Memory B cell (primary cell): ENCODE results near the gene ERBB3.
"Not testable (repeated sequence)": the region's sequence is repeated elsewhere in the genome, so short reads cannot be mapped to it uniquely, and the experiment has no call there.

ENCODE experiments used
- ATAC-seq: fragments of 150-1000 bp; cut with Tn5 transposase; 2 replicates; pipeline ENCODE4 v1.10.0; 2021; ENCODE audit warnings: low read depth, mild to moderate bottlenecking, moderate library complexity
- DNase-seq, 2 donors: peaks; one replicate each; pipeline ENCODE4 v3.0.0; 2022; ENCODE audit warnings: low spot score in 2 of 2
- H3K27ac Mint-ChIP-seq: one replicate; pipeline ENCODE4 v1.8.0; 2022; ENCODE audit warnings: mild to moderate bottlenecking, moderate library complexity, mixed read lengths
- H3K27me3 Mint-ChIP-seq: one replicate; pipeline ENCODE4 v1.8.0; 2022; ENCODE audit warnings: mixed read lengths
- H3K36me3 Mint-ChIP-seq: one replicate; pipeline ENCODE4 v1.8.0; 2022; ENCODE audit warnings: mild to moderate bottlenecking, mixed read lengths
- H3K4me1 Mint-ChIP-seq: one replicate; pipeline ENCODE4 v1.8.0; 2022; ENCODE audit warnings: mixed read lengths
- H3K4me3 Mint-ChIP-seq: one replicate; pipeline ENCODE4 v1.8.0; 2022; ENCODE audit warnings: mild to moderate bottlenecking, moderate library complexity, mixed read lengths
- H3K9me3 Mint-ChIP-seq: one replicate; pipeline ENCODE4 v1.8.0; 2022; ENCODE audit warnings: mixed read lengths

Gene ERBB3

DNA sequence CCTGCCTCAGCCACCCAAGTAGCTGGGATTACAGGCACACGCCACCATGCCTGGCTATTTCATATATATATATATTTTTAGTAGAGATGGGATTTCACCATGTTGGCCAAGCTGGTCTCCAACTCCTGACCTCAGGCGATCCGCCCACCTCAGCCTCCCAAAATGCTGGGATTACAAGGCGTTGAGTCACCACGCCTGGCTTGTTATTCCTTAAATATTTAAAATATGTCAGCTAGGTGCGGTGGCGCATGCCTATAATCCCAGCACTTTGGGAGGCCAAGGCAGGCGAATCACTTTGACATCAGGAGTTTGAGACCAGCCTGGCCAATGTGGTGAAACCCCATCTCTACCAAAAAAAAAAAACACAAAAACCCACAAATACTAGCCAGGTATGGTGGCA is 20.0 kb upstream of the ERBB3 start:
- not testable (repeated sequence) for H3K27me3 Mint-ChIP-seq, H3K4me3 Mint-ChIP-seq, H3K4me1 Mint-ChIP-seq, H3K9me3 Mint-ChIP-seq, DNase-seq, H3K36me3 Mint-ChIP-seq, H3K27ac Mint-ChIP-seq, ATAC-seq

DNA sequence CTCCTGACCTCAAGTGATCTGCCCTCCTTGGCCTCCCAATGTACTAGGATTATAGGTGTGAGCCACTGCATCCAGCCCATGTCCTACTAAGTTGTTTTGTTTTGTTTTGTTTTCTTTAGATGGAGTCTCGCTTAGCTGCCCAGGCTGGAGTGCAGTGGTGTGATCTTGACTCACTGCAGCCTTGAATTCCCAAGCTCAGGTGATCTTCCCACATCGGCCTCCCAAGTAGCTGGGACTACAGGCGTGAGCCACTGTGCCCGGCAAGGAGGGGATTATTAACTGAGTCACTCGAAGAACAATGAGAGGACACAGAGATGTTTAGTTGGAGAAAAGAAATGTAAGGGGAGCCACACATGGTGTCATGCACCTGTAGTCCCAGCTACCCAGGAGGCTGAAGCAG is 18.0 kb upstream of the ERBB3 start:
- Mint-ChIP-seq H3K27ac (no peak overlapping the region), H3K4me3 (no peak overlapping the region), H3K27me3 (no peaks in the 10 kb centered on the region), H3K9me3 (peaks cover 2% of the 10 kb centered on the region), H3K4me1 (no peaks in the 10 kb centered on the region), H3K36me3 (peaks cover 2% of the 10 kb centered on the region)
- DNase-seq: no peak
- ATAC-seq: no peak

DNA sequence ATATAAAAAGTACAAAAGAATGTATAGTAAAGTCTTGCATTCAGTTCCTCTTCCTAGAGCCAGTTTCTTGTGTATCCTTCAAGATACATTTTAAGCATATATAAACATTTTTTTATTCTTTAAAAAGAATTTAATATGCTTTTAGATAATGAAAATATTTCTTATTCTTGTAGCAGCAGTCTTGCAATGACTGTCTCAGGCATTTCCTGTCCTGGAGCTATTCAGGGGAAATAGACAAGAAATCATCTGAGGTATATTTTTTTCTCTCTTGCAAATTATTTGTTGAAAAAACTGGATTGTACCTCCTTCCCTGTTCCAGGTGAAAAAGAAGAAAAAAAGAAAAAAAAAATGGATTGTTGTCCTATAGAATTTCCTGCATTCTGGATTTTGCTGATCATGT is 17.0 kb upstream of the ERBB3 start:
- no peaks in the 10 kb centered on the region for H3K27me3 Mint-ChIP-seq
- no peak overlapping the region for H3K4me3 Mint-ChIP-seq
- H3K27ac Mint-ChIP-seq: no peak overlapping the region
- ATAC-seq (no peak), DNase-seq (no peak)
- peaks cover under 1% of the 10 kb centered on the region for H3K36me3 Mint-ChIP-seq
- H3K9me3 Mint-ChIP-seq: peaks cover 2% of the 10 kb centered on the region
- H3K4me1 Mint-ChIP-seq: no peaks in the 10 kb centered on the region

DNA sequence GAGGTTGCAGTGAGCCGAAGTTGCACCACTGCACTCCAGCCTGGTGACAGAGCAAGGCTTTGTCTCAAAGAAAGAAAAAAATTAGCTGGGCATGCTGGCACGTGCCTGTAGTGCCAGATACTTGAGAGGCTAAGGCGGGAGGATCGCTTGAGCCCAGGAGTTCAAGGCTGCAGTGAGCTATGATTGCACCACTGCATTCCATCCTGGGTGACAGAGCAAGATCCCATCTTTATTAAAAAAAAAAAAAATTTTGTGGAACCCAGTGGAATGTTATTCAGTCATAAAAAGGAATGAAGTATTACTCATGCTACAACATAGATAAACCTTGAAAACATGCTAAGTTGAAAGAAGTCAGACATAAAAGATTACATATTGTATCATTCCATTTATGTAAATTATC is 8.3 kb upstream of the ERBB3 start:
- no peak for DNase-seq
- Mint-ChIP-seq H3K9me3 (no peaks in the 10 kb centered on the region), H3K4me1 (no peaks in the 10 kb centered on the region), H3K36me3 (no peaks in the 10 kb centered on the region), H3K27ac (no peak overlapping the region), H3K4me3 (no peak overlapping the region), H3K27me3 (peaks cover 2% of the 10 kb centered on the region)
- no peak for ATAC-seq

DNA sequence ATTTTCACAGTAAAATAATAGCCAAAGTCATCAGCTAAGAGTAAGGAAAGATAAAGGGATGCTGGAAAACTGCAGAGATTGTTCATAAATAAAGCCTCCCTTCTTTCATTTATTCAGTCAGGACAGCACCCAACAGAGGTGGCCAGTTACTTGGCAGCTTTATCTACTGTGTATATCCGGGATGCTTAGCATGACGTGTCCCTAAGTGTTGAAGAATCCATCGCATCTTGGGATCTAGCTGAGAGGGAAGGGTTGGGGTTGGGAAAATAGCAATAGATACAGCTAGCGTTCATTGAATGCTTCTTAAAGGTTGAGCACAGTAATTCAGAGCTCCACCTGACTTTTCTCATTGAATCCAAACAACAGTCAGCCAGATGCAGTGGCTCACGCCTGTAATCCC is 5.6 kb upstream of the ERBB3 start:
- Mint-ChIP-seq H3K27me3 (peaks cover 2% of the 10 kb centered on the region), H3K4me3 (no peak overlapping the region), H3K9me3 (no peaks in the 10 kb centered on the region), H3K36me3 (no peaks in the 10 kb centered on the region), H3K4me1 (no peaks in the 10 kb centered on the region), H3K27ac (no peak overlapping the region)
- DNase-seq: no peak
- no peak for ATAC-seq

DNA sequence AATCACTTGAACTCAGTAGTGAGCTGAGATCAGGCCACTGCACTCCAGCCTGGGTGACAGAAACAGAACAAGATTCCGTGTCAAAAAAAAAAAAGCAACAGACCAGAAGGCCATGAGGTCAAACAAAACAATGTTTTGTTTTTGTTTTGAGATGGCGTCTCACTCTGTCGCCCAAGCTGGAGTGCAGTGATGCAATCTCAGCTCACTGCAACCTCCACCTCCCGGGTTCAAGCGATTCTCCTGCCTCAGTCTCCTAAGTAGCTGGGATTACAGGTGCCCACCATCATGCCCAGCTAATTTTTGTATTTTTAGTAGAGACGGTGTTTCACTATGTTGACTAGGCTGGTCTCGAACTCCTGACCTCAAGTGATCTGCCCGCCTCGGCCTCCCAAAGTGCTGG is 2.0 kb upstream of the ERBB3 start:
- H3K4me3 Mint-ChIP-seq: peak overlapping the region; percentile 37
- H3K27ac Mint-ChIP-seq, ATAC-seq, H3K36me3 Mint-ChIP-seq, DNase-seq, H3K9me3 Mint-ChIP-seq, H3K4me1 Mint-ChIP-seq, H3K27me3 Mint-ChIP-seq: not testable (repeated sequence)

DNA sequence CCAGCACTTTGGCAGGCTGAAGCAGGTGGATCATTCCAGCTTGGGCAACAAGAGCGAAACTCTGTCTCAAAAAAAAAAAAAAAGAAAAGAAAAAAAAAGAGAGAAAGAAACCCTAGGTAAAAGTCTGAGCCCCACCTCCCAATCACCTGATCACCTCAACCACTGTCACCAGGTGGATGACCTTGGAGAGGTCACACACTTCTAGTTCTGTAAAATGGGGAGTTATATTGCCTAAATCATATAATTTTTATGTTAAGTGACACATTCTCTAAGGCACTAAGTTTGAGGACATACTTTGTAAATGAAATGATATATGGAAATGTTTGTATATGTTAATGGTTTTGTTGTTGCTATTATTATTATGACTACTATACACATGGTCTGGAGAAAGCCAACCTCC is 1.5 kb upstream of the ERBB3 start:
- ATAC-seq (no peak), DNase-seq (no peak)
- H3K4me3 Mint-ChIP-seq: peak overlapping the region; percentile 83
- no peaks in the 10 kb centered on the region for H3K36me3 Mint-ChIP-seq
- no peaks in the 10 kb centered on the region for H3K9me3 Mint-ChIP-seq
- H3K27me3 Mint-ChIP-seq: peaks cover 3% of the 10 kb centered on the region
- no peaks in the 10 kb centered on the region for H3K4me1 Mint-ChIP-seq
- H3K27ac Mint-ChIP-seq: no peak overlapping the region

DNA sequence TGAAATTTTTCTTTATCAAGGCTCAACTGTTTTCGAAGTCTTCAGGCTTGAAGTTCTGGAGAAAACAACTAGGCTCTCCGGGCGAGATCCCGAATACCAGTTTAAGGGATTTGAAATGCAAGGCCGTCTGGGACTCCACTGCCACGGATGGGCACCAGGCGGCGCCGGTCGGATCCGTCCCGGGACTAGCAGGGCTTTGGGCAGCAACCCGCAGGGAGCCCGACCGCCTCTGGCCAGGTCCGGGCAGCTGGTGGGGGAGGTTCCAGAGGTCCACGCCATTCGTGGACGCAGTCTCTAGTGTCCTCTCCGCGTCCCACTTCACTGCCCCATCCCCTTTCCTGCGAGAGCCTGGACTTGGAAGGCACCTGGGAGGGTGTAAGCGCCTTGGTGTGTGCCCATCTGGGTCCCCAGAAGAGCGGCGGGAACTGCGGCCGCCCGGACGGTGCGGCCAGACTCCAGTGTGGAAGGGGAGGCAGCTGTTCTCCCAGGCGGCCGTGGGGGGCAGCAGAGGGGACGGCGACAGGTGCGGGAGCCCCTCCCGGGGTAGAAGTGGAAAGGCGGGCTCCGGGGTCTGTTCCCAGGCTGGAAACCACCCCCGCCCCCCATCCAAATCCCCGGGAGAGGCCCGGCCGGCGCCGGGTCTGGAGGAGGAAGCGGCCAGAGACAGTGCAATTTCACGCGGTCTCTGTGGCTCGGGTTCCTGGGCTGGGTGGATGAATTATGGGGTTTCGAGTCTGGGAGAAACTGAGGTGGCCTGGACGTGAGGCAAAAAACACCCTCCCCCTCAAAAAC is 838 bp upstream of the ERBB3 start:
- Mint-ChIP-seq H3K4me1 (no peaks in the 10 kb centered on the region), H3K9me3 (no peaks in the 10 kb centered on the region), H3K27ac (no peak overlapping the region), H3K36me3 (no peaks in the 10 kb centered on the region), H3K4me3 (peak overlapping the region; percentile 83), H3K27me3 (peaks cover 6% of the 10 kb centered on the region)
- peak; percentile 80 for ATAC-seq
- DNase-seq: peak; percentile 44 to 61

DNA sequence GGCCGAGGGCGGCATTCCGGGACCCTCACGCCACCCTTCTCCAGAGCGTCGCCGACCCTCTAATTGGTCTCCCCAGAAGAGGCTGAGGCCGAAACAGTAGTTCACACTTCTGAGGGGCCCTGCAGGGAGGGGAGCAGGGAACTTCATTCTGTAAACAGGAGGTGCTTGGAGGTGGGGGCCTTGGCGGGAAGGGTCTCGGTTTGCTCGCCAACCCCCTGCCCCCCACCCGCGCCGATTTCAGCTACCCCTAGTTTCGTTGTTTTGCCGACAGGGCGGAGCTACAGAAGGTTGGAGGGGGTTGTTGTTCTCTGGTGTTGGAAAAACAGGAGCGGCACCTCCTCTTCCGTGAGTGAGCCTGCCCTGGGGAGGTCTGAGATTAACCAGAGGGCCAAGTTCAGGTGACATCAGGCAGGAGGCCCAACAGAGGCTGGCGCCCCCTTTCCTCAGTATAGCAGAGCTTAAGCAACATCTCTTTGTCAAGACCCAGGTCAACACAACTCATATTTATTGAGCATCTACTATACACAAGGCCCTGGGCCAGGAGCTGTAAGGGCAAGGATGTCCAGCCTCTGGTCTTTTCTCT is 682 bp downstream of the ERBB3 start:
- H3K36me3 Mint-ChIP-seq: no peaks in the 10 kb centered on the region
- peaks cover 6% of the 10 kb centered on the region for H3K27me3 Mint-ChIP-seq
- H3K27ac Mint-ChIP-seq: no peak overlapping the region
- no peaks in the 10 kb centered on the region for H3K9me3 Mint-ChIP-seq
- no peaks in the 10 kb centered on the region for H3K4me1 Mint-ChIP-seq
- no peak for DNase-seq
- no peak for ATAC-seq
- peak overlapping the region; percentile 83 for H3K4me3 Mint-ChIP-seq

DNA sequence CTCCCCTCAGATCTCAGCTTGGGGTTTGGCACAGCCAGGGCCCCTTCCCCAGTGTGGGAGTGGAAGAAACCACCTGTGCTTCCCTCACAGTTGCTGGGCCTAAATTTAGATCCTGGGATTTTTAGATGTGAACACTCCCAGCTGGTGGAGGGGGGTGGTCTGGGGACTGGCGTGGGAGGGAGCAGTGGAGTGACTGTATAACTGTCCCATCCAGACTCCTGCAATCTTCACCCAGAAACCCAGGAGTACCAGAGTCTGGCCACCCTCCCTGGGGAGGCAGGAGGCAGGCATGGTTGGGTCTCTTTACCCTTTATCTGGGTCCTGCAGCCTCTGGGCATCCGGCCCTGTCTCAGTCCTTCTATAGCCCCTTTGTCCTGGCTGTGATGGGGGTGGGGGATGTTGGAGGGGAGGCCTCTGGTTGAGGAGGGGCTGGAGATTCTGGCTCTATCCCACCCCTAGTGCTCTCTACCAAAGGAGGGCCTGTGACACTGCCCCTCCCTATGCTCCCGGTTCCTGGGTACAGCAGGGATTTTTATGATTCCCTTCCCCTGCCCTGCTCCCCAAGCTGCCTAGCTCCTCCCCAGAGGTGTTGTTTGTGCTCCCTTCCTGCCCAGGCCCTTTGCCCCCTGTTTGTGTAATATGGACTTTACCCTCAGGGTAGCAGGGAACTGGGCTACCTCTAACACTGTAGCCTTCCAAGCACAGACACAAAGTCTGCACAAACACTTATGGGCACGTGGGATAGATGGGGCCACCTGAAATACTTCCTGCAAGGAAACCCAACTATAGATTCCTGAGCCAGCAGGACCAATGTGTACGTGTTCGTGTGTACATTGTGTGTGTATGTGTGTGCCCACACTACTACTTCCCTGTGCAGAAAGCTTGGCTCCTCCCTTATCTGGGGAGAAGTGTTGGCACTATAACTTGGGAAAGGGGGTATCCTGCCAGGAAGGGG is 1.7 kb downstream of the ERBB3 start:
- H3K9me3 Mint-ChIP-seq: no peaks in the 10 kb centered on the region
- DNase-seq: no peak
- no peak for ATAC-seq
- H3K27ac Mint-ChIP-seq: no peak overlapping the region
- H3K27me3 Mint-ChIP-seq: peaks cover 6% of the 10 kb centered on the region
- peak overlapping the region; percentile 76 for H3K4me3 Mint-ChIP-seq
- H3K4me1 Mint-ChIP-seq: no peaks in the 10 kb centered on the region
- H3K36me3 Mint-ChIP-seq: no peaks in the 10 kb centered on the region

DNA sequence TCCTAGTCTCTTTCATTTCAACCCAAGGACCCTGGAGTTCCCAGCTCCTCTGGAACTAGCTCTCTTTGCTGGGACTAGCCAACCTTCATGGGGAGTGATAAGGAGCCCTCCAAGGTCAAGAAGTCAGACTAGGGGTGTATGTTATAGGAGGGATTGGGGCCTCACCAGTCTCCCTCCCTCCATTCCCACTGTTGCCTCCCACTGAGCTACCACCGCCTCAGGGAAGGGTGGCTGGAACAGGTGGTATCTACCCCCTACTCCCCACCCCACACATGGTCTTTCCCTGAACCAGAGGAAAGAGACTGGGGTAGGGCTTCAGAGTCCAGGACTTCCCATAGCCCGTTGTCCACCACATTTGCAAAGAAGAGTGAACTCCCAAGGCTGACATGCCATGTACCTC is 2.4 kb downstream of the ERBB3 start:
- Mint-ChIP-seq H3K4me1 (no peaks in the 10 kb centered on the region), H3K4me3 (no peak overlapping the region), H3K27ac (no peak overlapping the region)

DNA sequence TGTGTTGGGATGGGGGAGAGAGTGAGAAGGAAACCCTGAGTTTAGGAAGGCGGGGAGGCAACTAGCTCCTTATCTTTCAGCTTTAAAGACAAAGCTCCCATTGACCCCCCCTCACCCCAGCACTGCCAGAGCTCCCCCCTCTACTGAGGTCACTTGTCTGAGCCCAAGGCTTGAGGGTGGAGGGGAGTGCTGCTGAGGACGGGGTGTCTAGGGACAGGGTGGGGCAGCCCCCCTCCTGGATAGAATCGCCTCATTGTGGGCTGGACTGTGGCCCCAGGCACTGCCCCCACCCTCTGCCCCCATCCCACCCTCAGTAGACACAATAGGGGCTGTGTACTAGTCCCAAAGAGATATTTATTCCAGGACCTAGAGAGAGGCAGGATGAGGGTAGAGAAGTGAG is 3.0 kb downstream of the ERBB3 start:
- Mint-ChIP-seq H3K9me3 (no peaks in the 10 kb centered on the region), H3K36me3 (no peaks in the 10 kb centered on the region), H3K27ac (no peak overlapping the region), H3K4me1 (no peaks in the 10 kb centered on the region), H3K27me3 (peaks cover 6% of the 10 kb centered on the region), H3K4me3 (no peak overlapping the region)
- ATAC-seq (no peak), DNase-seq (no peak)

More for the DNA sequence above, 2.4 kb downstream of the ERBB3 start:
- DNase-seq (no peak), ATAC-seq (no peak)
- Mint-ChIP-seq H3K36me3 (no peaks in the 10 kb centered on the region), H3K27me3 (peaks cover 6% of the 10 kb centered on the region), H3K9me3 (no peaks in the 10 kb centered on the region)

DNA sequence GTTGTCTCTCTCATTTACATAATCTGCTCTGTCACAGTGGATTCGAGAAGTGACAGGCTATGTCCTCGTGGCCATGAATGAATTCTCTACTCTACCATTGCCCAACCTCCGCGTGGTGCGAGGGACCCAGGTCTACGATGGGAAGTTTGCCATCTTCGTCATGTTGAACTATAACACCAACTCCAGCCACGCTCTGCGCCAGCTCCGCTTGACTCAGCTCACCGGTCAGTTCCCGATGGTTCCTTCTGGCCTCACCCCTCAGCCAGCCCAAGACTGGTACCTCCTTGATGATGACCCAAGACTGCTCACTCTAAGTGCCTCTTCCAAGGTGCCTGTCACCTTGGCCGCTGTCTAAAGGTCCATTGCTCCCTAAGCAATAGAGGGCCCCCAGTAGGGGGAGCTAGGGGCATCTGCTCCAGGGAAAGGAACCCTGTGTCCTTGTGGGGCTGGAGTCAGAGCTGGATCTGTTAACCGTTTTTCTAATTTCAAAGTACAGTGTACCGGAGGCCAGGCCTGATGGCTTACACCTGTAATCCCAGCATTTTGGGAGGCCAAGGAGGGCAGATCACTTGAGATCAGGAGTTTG is 5.1 kb downstream of the ERBB3 start:
- DNase-seq: no peak
- peaks cover 6% of the 10 kb centered on the region for H3K27me3 Mint-ChIP-seq
- H3K4me3 Mint-ChIP-seq: no peak overlapping the region
- ATAC-seq: no peak
- no peaks in the 10 kb centered on the region for H3K36me3 Mint-ChIP-seq
- no peak overlapping the region for H3K27ac Mint-ChIP-seq
- no peaks in the 10 kb centered on the region for H3K4me1 Mint-ChIP-seq
- H3K9me3 Mint-ChIP-seq: no peaks in the 10 kb centered on the region

DNA sequence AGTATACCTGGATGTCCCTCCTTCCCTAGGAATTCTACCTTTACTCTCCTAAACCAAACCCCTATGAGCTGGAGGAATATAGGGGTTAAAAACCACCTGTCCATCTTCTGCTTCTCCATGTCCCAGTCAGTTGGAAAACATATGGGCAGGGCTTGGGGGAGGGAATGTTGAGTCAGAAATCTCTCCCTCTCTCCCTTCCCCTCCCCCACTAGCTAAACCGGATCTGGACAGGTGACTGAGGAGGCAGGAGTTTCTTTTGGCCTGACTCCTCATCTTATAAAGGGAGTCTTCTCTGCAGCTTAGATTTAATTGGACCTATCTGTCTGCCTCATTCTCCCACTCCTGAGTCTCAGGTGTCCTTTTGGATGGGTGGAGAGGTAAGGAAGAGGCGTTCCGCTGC is 6.1 kb downstream of the ERBB3 start:
- DNase-seq (no peak), ATAC-seq (no peak)
- H3K27me3 Mint-ChIP-seq: peaks cover 8% of the 10 kb centered on the region
- H3K27ac Mint-ChIP-seq: no peak overlapping the region
- H3K36me3 Mint-ChIP-seq: no peaks in the 10 kb centered on the region
- no peaks in the 10 kb centered on the region for H3K9me3 Mint-ChIP-seq
- H3K4me1 Mint-ChIP-seq: no peaks in the 10 kb centered on the region
- H3K4me3 Mint-ChIP-seq: no peak overlapping the region
